WI38 (cell line): ENCODE data around the gene TET1.
A peak's percentile ranks its signal among the peaks of the same experiment; 100 is the strongest.
"Not testable (repeated sequence)": the region's sequence is repeated elsewhere in the genome, so short reads cannot be mapped to it uniquely, and the experiment has no call there.

ENCODE experiments used
- H3K4me3 ChIP-seq: 2 replicates; pipeline ENCODE4 v1.5.1; 2011; ENCODE audit warnings: low read depth, mild to moderate bottlenecking, control low read depth, low read length
- CTCF ChIP-seq: IDR thresholded peaks from 2 replicates; pipeline ENCODE4 v1.5.1; 2012; ENCODE audit warnings: low read depth, mild to moderate bottlenecking, control low read depth, low read length

Gene TET1

GRCh38 chr10:68697106-68697505 is 137.0 kb downstream of the TET1 start:
- TF ChIP-seq CTCF: no peak
- H3K4me3 ChIP-seq: no peak overlapping the region

GRCh38 chr10:68700197-68700596 is 140.1 kb downstream of the TET1 start:
- no peak overlapping the region for H3K4me3 ChIP-seq
- TF ChIP-seq CTCF: no peak

- no peak overlapping the region for H3K4me3 ChIP-seq
- no peak for TF ChIP-seq CTCF
These were observed 145.4 kb downstream of the TET1 start for GRCh38 chr10:68705548-68705947.

- not testable (repeated sequence) for H3K4me3 ChIP-seq
These were observed 148.8 kb downstream of the TET1 start for GRCh38 chr10:68708987-68709386.

GRCh38 chr10:68713065-68713464 is 152.9 kb downstream of the TET1 start:
- not testable (repeated sequence) for H3K4me3 ChIP-seq

- H3K4me3 ChIP-seq: no peak overlapping the region
- no peak for TF ChIP-seq CTCF
These were observed 157.3 kb downstream of the TET1 start for GRCh38 chr10:68717435-68717834.

- no peak for TF ChIP-seq CTCF
- H3K4me3 ChIP-seq: peak within 1 kb of the TSS; percentile 89
These were observed 160.9 kb downstream of the TET1 start, which contains the start of gene CCAR1 for GRCh38 chr10:68720793-68721672. TSS of gene CCAR1 (plus strand) at chr10:68721239. CDS start at chr10:68722505, 1,266 bp downstream.

- no peak for TF ChIP-seq CTCF
- peak overlapping the region; percentile 89 for H3K4me3 ChIP-seq
These were observed 161.7 kb downstream of the TET1 start for GRCh38 chr10:68721673-68722335.
